H1 (cell line): Measurements from ENCODE around the gene SPRING1. TPM values are rescaled to one million over a fixed set of nuclear protein-coding genes. Genes with fewer than 3 reads are reported as not detected.

Experiments
- GTF2F1 ChIP-seq: IDR thresholded peaks from 2 replicates; pipeline ENCODE4 v1.6.1; 2012; ENCODE audit warnings: low read depth, low read length, improper control_type of control experiment, borderline replicate concordance
- KDM5A ChIP-seq: fragments of 200-600 bp; IDR thresholded peaks from 2 replicates; pipeline ENCODE4 v1.7.1; 2012; ENCODE audit warnings: mild to moderate bottlenecking, low read length, inconsistent platforms, mixed read lengths
- RNF2 ChIP-seq: fragments of 200-900, 300-1000 bp; sonication (generic); IDR thresholded peaks from 2 replicates; pipeline ENCODE4 v1.7.1; 2016; ENCODE audit warnings: borderline replicate concordance, low read depth, mild to moderate bottlenecking, antibody characterized with exemption, low read length; ENCODE audit not compliant: poor library complexity, severe bottlenecking; ENCODE audit errors: missing control alignments
- polyA plus RNA-seq, 7 experiments: library from polyadenylated mRNA; depleted of rRNA in 3 of 7; stranded (reverse) in 5 of 7; unstranded in 2 of 7; fragments of >200 nt in 5 of 7; fragments of 200-250 nt in 2 of 7; gene quantifications; 1 replicate in 5 of 7; 2 replicates in 1 of 7; 4 replicates in 1 of 7; pipeline versions ENCODE4 v1.2.1 to v1.2.3, GENCODE V29; 2011 to 2013; ENCODE audit warnings: missing spikeins in 2 of 7, mixed read lengths in 2 of 7
- total RNA-seq: library from RNA; stranded (reverse); fragmentation: NEBNext Ultra II Directional; extraction: Animal tissue kit (Norgen Biotek cat#: 25700); gene quantifications from 2 replicates; pipeline ENCODE4 v1.2.1, GENCODE V29; 2021
- TF ChIP-seq, protein P1 (sequence below), 3 experiments: IDR thresholded peaks; 1 replicate in 2 of 3; 2 replicates in 1 of 3; pipeline versions ENCODE4 v1.5.1 to v1.6.1; 2011; ENCODE audit warnings: low read length in 3 of 3, mild to moderate bottlenecking in 3 of 3, inconsistent platforms in 2 of 3, low read depth in 1 of 3, moderate library complexity in 1 of 3; ENCODE audit not compliant: insufficient read depth in 1 of 3; ENCODE audit errors: control extremely low read depth in 1 of 3

Gene SPRING1
- total and polyA plus RNA-seq, 2 of the 8 experiments (the other 6 are each of a cell fraction or from before 2014, with no cell fraction given), result 14.3 to 46.5 TPM

DNA sequence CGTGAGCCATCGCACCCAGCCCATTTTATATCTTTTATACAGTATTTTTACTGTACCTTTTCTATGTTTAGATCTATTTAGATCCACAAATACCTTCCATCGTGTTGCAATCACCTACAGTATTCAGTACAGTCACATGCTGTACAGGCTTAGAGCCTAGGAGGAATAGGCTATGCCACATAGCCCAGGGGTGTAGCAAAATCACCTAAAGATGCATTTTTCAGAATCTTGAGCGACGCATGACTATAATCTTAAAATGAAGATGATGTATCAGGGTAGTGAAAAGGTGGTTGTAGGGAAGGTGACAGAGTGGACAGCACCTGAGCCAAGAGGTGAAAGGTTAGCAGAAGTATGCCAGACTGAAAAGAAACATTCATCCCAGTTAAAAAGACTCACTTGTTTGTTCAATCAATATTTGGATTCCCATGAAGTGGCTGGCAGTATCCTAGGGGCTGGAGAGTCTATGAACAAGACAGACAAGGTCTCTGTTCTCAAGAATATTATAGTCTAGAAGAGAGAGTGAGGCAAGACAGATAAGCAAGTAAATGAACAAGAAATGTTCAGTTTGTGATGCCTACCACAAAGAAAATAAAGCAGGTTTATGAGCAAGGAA lies 3.6 kb downstream of the SPRING1 start (continued):
- TF ChIP-seq GTF2F1, result no peak
- TF ChIP-seq KDM5A, result no peak
- TF ChIP-seq, protein P1, sequence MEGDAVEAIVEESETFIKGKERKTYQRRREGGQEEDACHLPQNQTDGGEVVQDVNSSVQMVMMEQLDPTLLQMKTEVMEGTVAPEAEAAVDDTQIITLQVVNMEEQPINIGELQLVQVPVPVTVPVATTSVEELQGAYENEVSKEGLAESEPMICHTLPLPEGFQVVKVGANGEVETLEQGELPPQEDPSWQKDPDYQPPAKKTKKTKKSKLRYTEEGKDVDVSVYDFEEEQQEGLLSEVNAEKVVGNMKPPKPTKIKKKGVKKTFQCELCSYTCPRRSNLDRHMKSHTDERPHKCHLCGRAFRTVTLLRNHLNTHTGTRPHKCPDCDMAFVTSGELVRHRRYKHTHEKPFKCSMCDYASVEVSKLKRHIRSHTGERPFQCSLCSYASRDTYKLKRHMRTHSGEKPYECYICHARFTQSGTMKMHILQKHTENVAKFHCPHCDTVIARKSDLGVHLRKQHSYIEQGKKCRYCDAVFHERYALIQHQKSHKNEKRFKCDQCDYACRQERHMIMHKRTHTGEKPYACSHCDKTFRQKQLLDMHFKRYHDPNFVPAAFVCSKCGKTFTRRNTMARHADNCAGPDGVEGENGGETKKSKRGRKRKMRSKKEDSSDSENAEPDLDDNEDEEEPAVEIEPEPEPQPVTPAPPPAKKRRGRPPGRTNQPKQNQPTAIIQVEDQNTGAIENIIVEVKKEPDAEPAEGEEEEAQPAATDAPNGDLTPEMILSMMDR (IDR thresholded peaks at IDR 0.05; ENCODE audit: control extremely low read depth in 1 of 3, insufficient read depth in 1 of 3, low read depth in 1 of 3, low read length in 3 of 3), result no peak
- no peak for TF ChIP-seq RNF2
- TF ChIP-seq, all 59 proteins: peak for 0
